ENCODE results near the gene PPARG. TPM values are rescaled to one million over a fixed set of nuclear protein-coding genes. Genes with fewer than 3 reads are reported as not detected.

The PPARG gene
- total and polyA plus RNA-seq, 10 of the 15 experiments (the other 5 are each of a cell fraction or from before 2014, with no cell fraction given) = 0.06 to 0.86 (median 0.12) TPM; not detected in 5

DNA sequence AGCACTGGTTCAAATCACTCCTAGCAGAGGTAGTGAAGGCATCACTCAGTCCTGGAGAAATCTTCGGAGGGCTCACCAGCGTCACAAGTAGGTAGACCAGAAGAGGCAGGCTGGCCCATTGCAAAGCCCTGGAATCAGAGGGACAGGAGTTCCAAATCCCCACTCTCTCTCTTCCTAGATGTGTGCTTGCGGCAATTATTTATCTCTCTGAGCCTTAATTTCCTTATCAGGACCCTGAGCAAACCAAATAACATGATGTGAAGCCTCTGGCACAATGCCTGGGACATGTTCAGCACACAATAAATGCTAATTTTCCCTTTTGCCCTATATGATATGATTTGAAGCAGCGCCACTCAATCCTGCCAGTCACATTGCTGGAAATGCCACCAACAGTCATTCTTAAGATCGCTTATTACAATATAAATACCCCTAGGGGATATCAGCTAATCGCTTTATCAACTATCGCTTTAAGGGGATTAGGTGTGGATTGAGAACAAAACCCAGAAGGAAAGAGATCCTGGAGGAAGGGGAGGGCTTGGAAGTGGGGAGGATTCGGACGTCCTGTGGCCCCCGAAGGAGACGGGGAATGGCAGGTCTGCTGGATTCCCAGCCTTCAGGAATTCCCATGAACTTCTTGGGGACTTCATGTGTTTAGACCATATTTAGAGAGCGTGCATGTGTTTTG is 135.9 kb downstream of the PPARG start:
- ATAC-seq (no peak), FAIRE-seq (no peak), DNase-seq (ENCODE audit: low read depth, low spot score) (no peak)
- ChIA-PET CTCF (no interaction called here), POLR2A (no interaction called here), RAD21 (ENCODE audit: unreplicated experiment) (no interaction called here), SMC1A (ENCODE audit: uncharacterized antibody, unreplicated experiment) (no interaction called here)
- H3K27ac ChIP-seq (ENCODE audit: control insufficient read depth, insufficient read depth) = no peak overlapping the region
- H4K20me1 ChIP-seq (ENCODE audit: control insufficient read depth, insufficient read depth) = no peaks in the 10 kb centered on the region
- no peak overlapping the region for H3K4me3 ChIP-seq
- 35% methylated on average over 12 of the region's 12 CpGs for WGBS (ENCODE audit: insufficient coverage, insufficient replicate concordance, low lambda C conversion rate, missing lambda C conversion rate)
- no TSS peak for BruUV-seq (replicated peaks)
- no peak overlapping the region for H3K4me2 ChIP-seq (ENCODE audit: control insufficient read depth, insufficient read depth)
- no peak overlapping the region for H3K9ac ChIP-seq (ENCODE audit: control insufficient read depth, insufficient read depth, low read length)
- H2AFZ ChIP-seq (ENCODE audit: control insufficient read depth, low read depth, low read length) = no peak overlapping the region
- H3K4me1 ChIP-seq (ENCODE audit: control insufficient read depth, insufficient read depth, low read length) = no peaks in the 10 kb centered on the region
- intact Hi-C loops (cut with micrococcal nuclease; ENCODE audit: unreplicated experiment) = no loop called here
- H3K79me2 ChIP-seq (ENCODE audit: control insufficient read depth, insufficient read depth, low read length) = no peaks in the 10 kb centered on the region
- in situ Hi-C loops (cut with MboI) = no loop called here
- no peaks in the 10 kb centered on the region for H3K36me3 ChIP-seq (ENCODE audit: control insufficient read depth in 2 of 2, insufficient read depth in 2 of 2, low read length in 1 of 2)
- peaks cover 0 to 3% of the 10 kb centered on the region in 2 experiments; a peak in 2 of 4 replicates for H3K27me3 ChIP-seq (replicated peaks in 1 of 2; ENCODE audit: control insufficient read depth in 2 of 2, insufficient read depth in 2 of 2, low read length in 1 of 2)
- no peaks in the 10 kb centered on the region for H3K9me3 ChIP-seq (replicated peaks; ENCODE audit: control insufficient read depth, insufficient read depth, low read length)
- TF ChIP-seq RBBP5 (conservative IDR thresholded peaks at IDR 0.05) = no peak
- no peak for TF ChIP-seq EGR1 (IDR thresholded peaks at IDR 0.05; ENCODE audit: borderline replicate concordance in 1 of 2, low read depth in 2 of 2, low read length in 2 of 2)
- no peak for TF ChIP-seq EP300 (IDR thresholded peaks at IDR 0.05; ENCODE audit: borderline replicate concordance in 1 of 2, control insufficient read depth in 1 of 2, low read depth in 2 of 2, low read length in 2 of 2)
- no peak for TF ChIP-seq ASH2L (IDR thresholded peaks at IDR 0.05; ENCODE audit: borderline replicate concordance, low read depth)
- no peak for TF ChIP-seq TCF3 (IDR thresholded peaks at IDR 0.05; ENCODE audit: borderline replicate concordance, insufficient read depth, low read depth, low read length)
- no peak for TF ChIP-seq TARDBP (IDR thresholded peaks at IDR 0.05; ENCODE audit: borderline replicate concordance)
- no peak for TF ChIP-seq SREBF1 (IDR thresholded peaks at IDR 0.05; ENCODE audit: low read length)
- TF ChIP-seq RB1 (IDR thresholded peaks at IDR 0.05; ENCODE audit: borderline replicate concordance) = no peak
